HepG2 (cell line): ENCODE data around the gene EMC9. TPM values are rescaled to one million over a fixed set of nuclear protein-coding genes. Genes with fewer than 3 reads are reported as not detected.

Experiments used
- AGO1 ChIP-seq: fragments of 200-400 bp; formaldehyde crosslinking; IDR thresholded peaks from 2 replicates; pipeline ENCODE4 v1.6.1; 2017; ENCODE audit warnings: mild to moderate bottlenecking, low read depth, low read length, moderate library complexity; ENCODE audit not compliant: poor library complexity, severe bottlenecking
- DPF2 ChIP-seq: sonication (generic); formaldehyde crosslinking; IDR thresholded peaks from 2 replicates; pipeline ENCODE4 v1.4.0; 2020; ENCODE audit warnings: mild to moderate bottlenecking, low read depth, missing genetic modification reagents, borderline replicate concordance
- E2F5 ChIP-seq: sonication (generic); formaldehyde crosslinking; conservative IDR thresholded peaks from 2 replicates; pipeline ENCODE4 v1.4.0; 2020; ENCODE audit warnings: missing genetic modification reagents
- GLI4 ChIP-seq: sonication (generic); formaldehyde crosslinking; IDR thresholded peaks from 2 replicates; pipeline ENCODE4 v1.5.1; 2020; ENCODE audit warnings: missing genetic modification reagents, mild to moderate bottlenecking, moderate library complexity, borderline replicate concordance
- HOXD1 ChIP-seq: sonication (generic); formaldehyde crosslinking; IDR thresholded peaks from 2 replicates; pipeline ENCODE4 v1.5.0; 2020; ENCODE audit warnings: missing genetic modification reagents
- LBX2 ChIP-seq: sonication (generic); formaldehyde crosslinking; IDR thresholded peaks from 2 replicates; pipeline ENCODE4 v1.5.0; 2020; ENCODE audit warnings: missing genetic modification reagents, mild to moderate bottlenecking, borderline replicate concordance
- MAFG ChIP-seq: sonication (generic); formaldehyde crosslinking; IDR thresholded peaks from 2 replicates; pipeline ENCODE4 v1.5.1; 2020; ENCODE audit warnings: mild to moderate bottlenecking, missing genetic modification reagents
- MTA1 ChIP-seq: sonication (generic); formaldehyde crosslinking; IDR thresholded peaks from 2 replicates; pipeline ENCODE4 v1.4.0; 2020; ENCODE audit warnings: missing genetic modification reagents, mild to moderate bottlenecking, borderline replicate concordance
- MYPOP ChIP-seq: sonication (generic); formaldehyde crosslinking; IDR thresholded peaks from 2 replicates; pipeline ENCODE4 v1.8.1; 2023; ENCODE audit warnings: mild to moderate bottlenecking, moderate library complexity, missing genetic modification reagents
- PHF21A ChIP-seq: sonication (generic); formaldehyde crosslinking; IDR thresholded peaks from 2 replicates; pipeline ENCODE4 v1.5.0; 2020; ENCODE audit warnings: mild to moderate bottlenecking, missing genetic modification reagents
- PRDM4 ChIP-seq: sonication (generic); formaldehyde crosslinking; IDR thresholded peaks from 2 replicates; pipeline ENCODE4 v1.9.0; 2021; ENCODE audit warnings: missing genetic modification reagents, borderline replicate concordance
- SNAI1 ChIP-seq: sonication (generic); formaldehyde crosslinking; IDR thresholded peaks from 2 replicates; pipeline ENCODE4 v1.5.0; 2020; ENCODE audit warnings: mild to moderate bottlenecking, missing genetic modification reagents, borderline replicate concordance
- SOX6 ChIP-seq, 2 experiments: fragments of 450-650 bp in 1 of 2; sonication (generic) in 1 of 2; formaldehyde crosslinking in 1 of 2; IDR thresholded peaks; 2 replicates each; pipeline versions ENCODE4 v1.4.0 to v1.6.1; 2017 to 2020; ENCODE audit warnings: antibody characterized with exemption in 1 of 2, mild to moderate bottlenecking in 1 of 2, missing genetic modification reagents in 1 of 2
- STAT5B ChIP-seq: sonication (generic); formaldehyde crosslinking; IDR thresholded peaks from 2 replicates; pipeline ENCODE4 v1.4.0; 2020; ENCODE audit warnings: missing genetic modification reagents
- ZNF33B ChIP-seq: sonication (generic); formaldehyde crosslinking; IDR thresholded peaks from 2 replicates; pipeline ENCODE4 v1.5.1; 2020; ENCODE audit warnings: mild to moderate bottlenecking, missing genetic modification reagents
- ZNF567 ChIP-seq: sonication (generic); formaldehyde crosslinking; IDR thresholded peaks from 2 replicates; pipeline ENCODE4 v1.8.1; 2023; ENCODE audit warnings: mild to moderate bottlenecking, missing genetic modification reagents, borderline replicate concordance
- ZNF597 ChIP-seq: sonication (generic); formaldehyde crosslinking; IDR thresholded peaks from 2 replicates; pipeline ENCODE4 v1.5.0; 2020; ENCODE audit warnings: missing genetic modification reagents
- ZNF691 ChIP-seq: sonication (generic); formaldehyde crosslinking; IDR thresholded peaks from 2 replicates; pipeline ENCODE4 v1.4.0; 2020; ENCODE audit warnings: missing genetic modification reagents, low read depth, mild to moderate bottlenecking, borderline replicate concordance
- ZNF740 ChIP-seq: sonication (generic); formaldehyde crosslinking; IDR thresholded peaks from 2 replicates; pipeline ENCODE4 v1.4.0; 2020; ENCODE audit warnings: missing genetic modification reagents
- ZSCAN20 ChIP-seq: sonication (generic); formaldehyde crosslinking; IDR thresholded peaks from 2 replicates; pipeline ENCODE4 v1.4.0; 2020; ENCODE audit warnings: missing genetic modification reagents, mild to moderate bottlenecking, borderline replicate concordance
- polyA plus RNA-seq, 8 experiments: library from polyadenylated mRNA; depleted of rRNA in 3 of 8; stranded (reverse) in 7 of 8; unstranded in 1 of 8; fragments of >200 nt; fragmentation: Illumina TruSeq in 4 of 8; extraction: Trizol in 4 of 8; gene quantifications; 2 replicates each; pipeline versions ENCODE4 v1.2.1 to v1.2.3, GENCODE V29; 2011 to 2016; ENCODE audit warnings: low read depth in 4 of 8, missing spikeins in 1 of 8, mixed read lengths in 1 of 8; ENCODE audit not compliant: insufficient read depth in 1 of 8
- total RNA-seq, 5 experiments: library from RNA; depleted of rRNA; stranded (reverse); fragments of >200 nt; fragmentation: Illumina TruSeq; extraction: Trizol; gene quantifications; 2 replicates each; pipeline ENCODE4 v1.2.3, GENCODE V29; 2016; ENCODE audit warnings: low read depth in 1 of 5

EMC9 gene
- total and polyA plus RNA-seq, 2 of the 13 experiments (the other 11 are each of a cell fraction or from before 2014, with no cell fraction given) = 60.5 to 78.7 TPM

- TF ChIP-seq GLI4 (peak; percentile 98; the same call in 1 of the 2 replicates), LBX2 (peak; percentile 98), DPF2 (CRISPR knock-in tag) (peak; percentile 49), E2F5 (peak; percentile 82), ZNF691 (CRISPR knock-in tag) (peak; percentile 99), AGO1 (peak; percentile 97), ZNF33B (peak; percentile 98), PRDM4 (CRISPR knock-in tag) (no peak; the same call in none of the 2 replicates), MTA1 (CRISPR knock-in tag) (peak; percentile 92), PHF21A (no peak), ZSCAN20 (CRISPR knock-in tag) (peak; percentile 96), MAFG (CRISPR knock-in tag) (no peak), HOXD1 (CRISPR knock-in tag) (peak; percentile 96), ZNF597 (CRISPR knock-in tag) (no peak), ZNF567 (CRISPR knock-in tag) (peak; percentile 85; the same call in 1 of the 2 replicates), STAT5B (CRISPR knock-in tag) (peak; percentile 93; the same call in 1 of the 2 replicates), SNAI1 (CRISPR knock-in tag) (peak; percentile 99; the same call in 1 of the 2 replicates), MYPOP (CRISPR knock-in tag) (no peak), SOX6 (IDR thresholded peaks at IDR 0.05) (no peak), SOX6 (CRISPR knock-in tag; IDR thresholded peaks at IDR 0.05) (peak; percentile 92), ZNF740 (CRISPR knock-in tag) (peak; percentile 84)
These were observed 47.1 kb upstream of the EMC9 start, which contains the start of gene IPO4 (continued) for GRCh38 chr14:24188251-24189058.
